ENCODE data around the gene TTC1.

TTC1 gene

GRCh38 chr5:160084144-160084543 is 75.2 kb downstream of the TTC1 start:
- Histone ChIP-seq H3K36me3 (replicated peaks; ENCODE audit: low read depth, low read length) (no peaks in the 10 kb centered on the region), H3K27me3 (ENCODE audit: low read depth, low read length) (no peaks in the 10 kb centered on the region), H3K9ac (ENCODE audit: low read length) (no peak overlapping the region), H3K9me3 (ENCODE audit: insufficient read depth, low read length) (no peaks in the 10 kb centered on the region), H3K4me2 (ENCODE audit: low read length) (no peak overlapping the region), H3K27ac (ENCODE audit: low read length) (no peak overlapping the region), H3K79me2 (ENCODE audit: low read length) (no peaks in the 10 kb centered on the region), H3K4me3 (ENCODE audit: low read length) (no peak overlapping the region), H4K20me1 (ENCODE audit: insufficient read depth, low read length) (no peaks in the 10 kb centered on the region), H3K4me1 (ENCODE audit: low read length) (peaks cover 12% of the 10 kb centered on the region), H2AFZ (ENCODE audit: low read depth, low read length) (no peak overlapping the region)
- TF ChIP-seq EZH2phosphoT487 (IDR thresholded peaks at IDR 0.05; ENCODE audit: low read depth), result no peak
- TF ChIP-seq, protein P1, sequence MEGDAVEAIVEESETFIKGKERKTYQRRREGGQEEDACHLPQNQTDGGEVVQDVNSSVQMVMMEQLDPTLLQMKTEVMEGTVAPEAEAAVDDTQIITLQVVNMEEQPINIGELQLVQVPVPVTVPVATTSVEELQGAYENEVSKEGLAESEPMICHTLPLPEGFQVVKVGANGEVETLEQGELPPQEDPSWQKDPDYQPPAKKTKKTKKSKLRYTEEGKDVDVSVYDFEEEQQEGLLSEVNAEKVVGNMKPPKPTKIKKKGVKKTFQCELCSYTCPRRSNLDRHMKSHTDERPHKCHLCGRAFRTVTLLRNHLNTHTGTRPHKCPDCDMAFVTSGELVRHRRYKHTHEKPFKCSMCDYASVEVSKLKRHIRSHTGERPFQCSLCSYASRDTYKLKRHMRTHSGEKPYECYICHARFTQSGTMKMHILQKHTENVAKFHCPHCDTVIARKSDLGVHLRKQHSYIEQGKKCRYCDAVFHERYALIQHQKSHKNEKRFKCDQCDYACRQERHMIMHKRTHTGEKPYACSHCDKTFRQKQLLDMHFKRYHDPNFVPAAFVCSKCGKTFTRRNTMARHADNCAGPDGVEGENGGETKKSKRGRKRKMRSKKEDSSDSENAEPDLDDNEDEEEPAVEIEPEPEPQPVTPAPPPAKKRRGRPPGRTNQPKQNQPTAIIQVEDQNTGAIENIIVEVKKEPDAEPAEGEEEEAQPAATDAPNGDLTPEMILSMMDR (IDR thresholded peaks at IDR 0.05; ENCODE audit: low read depth, low read length), result no peak

- Histone ChIP-seq H3K27ac (ENCODE audit: low read length) (no peak overlapping the region), H3K36me3 (replicated peaks; ENCODE audit: low read depth, low read length) (peaks cover 5% of the 10 kb centered on the region), H3K4me2 (ENCODE audit: low read length) (no peak overlapping the region), H3K79me2 (ENCODE audit: low read length) (no peaks in the 10 kb centered on the region), H3K4me3 (ENCODE audit: low read length) (no peak overlapping the region), H3K9me3 (ENCODE audit: insufficient read depth, low read length) (no peaks in the 10 kb centered on the region), H3K9ac (ENCODE audit: low read length) (no peak overlapping the region), H3K4me1 (ENCODE audit: low read length) (peaks cover 15% of the 10 kb centered on the region), H2AFZ (ENCODE audit: low read depth, low read length) (no peak overlapping the region), H4K20me1 (ENCODE audit: insufficient read depth, low read length) (no peaks in the 10 kb centered on the region), H3K27me3 (ENCODE audit: low read depth, low read length) (no peaks in the 10 kb centered on the region)
- TF ChIP-seq EZH2phosphoT487 (IDR thresholded peaks at IDR 0.05; ENCODE audit: low read depth), result no peak
- TF ChIP-seq, protein P1 (IDR thresholded peaks at IDR 0.05; ENCODE audit: low read depth, low read length), result no peak
Observed at GRCh38 chr5:160087199-160087598, 78.3 kb downstream of the TTC1 start.

GRCh38 chr5:160088805-160089204 is 79.9 kb downstream of the TTC1 start:
- Histone ChIP-seq H2AFZ (ENCODE audit: low read depth, low read length) (no peak overlapping the region), H3K4me3 (ENCODE audit: low read length) (no peak overlapping the region), H4K20me1 (ENCODE audit: insufficient read depth, low read length) (peaks cover 9% of the 10 kb centered on the region; the same call in 1 of the 2 replicates), H3K27ac (ENCODE audit: low read length) (no peak overlapping the region), H3K79me2 (ENCODE audit: low read length) (no peaks in the 10 kb centered on the region), H3K9me3 (ENCODE audit: insufficient read depth, low read length) (no peaks in the 10 kb centered on the region), H3K9ac (ENCODE audit: low read length) (no peak overlapping the region), H3K36me3 (replicated peaks; ENCODE audit: low read depth, low read length) (peaks cover 18% of the 10 kb centered on the region), H3K27me3 (ENCODE audit: low read depth, low read length) (no peaks in the 10 kb centered on the region), H3K4me2 (ENCODE audit: low read length) (no peak overlapping the region), H3K4me1 (ENCODE audit: low read length) (peaks cover 31% of the 10 kb centered on the region)
- TF ChIP-seq, protein P1 (IDR thresholded peaks at IDR 0.05; ENCODE audit: low read depth, low read length), result no peak
- TF ChIP-seq EZH2phosphoT487 (IDR thresholded peaks at IDR 0.05; ENCODE audit: low read depth), result no peak

GRCh38 chr5:160089531-160089930 is 80.6 kb downstream of the TTC1 start:
- no peaks in the 10 kb centered on the region for H3K27me3 ChIP-seq (ENCODE audit: low read depth, low read length)
- no peaks in the 10 kb centered on the region for H3K79me2 ChIP-seq (ENCODE audit: low read length)
- no peak overlapping the region for H3K4me3 ChIP-seq (ENCODE audit: low read length)
- peaks cover 38% of the 10 kb centered on the region for H3K4me1 ChIP-seq (ENCODE audit: low read length)
- no peak overlapping the region for H2AFZ ChIP-seq (ENCODE audit: low read depth, low read length)
- no peak overlapping the region for H3K4me2 ChIP-seq (ENCODE audit: low read length)
- no peak for TF ChIP-seq EZH2phosphoT487 (IDR thresholded peaks at IDR 0.05; ENCODE audit: low read depth)
- TF ChIP-seq, protein P1 (IDR thresholded peaks at IDR 0.05; ENCODE audit: low read depth, low read length), result no peak
- H4K20me1 ChIP-seq (ENCODE audit: insufficient read depth, low read length), result peaks cover 13% of the 10 kb centered on the region
- H3K36me3 ChIP-seq (replicated peaks; ENCODE audit: low read depth, low read length), result peaks cover 18% of the 10 kb centered on the region
- H3K9ac ChIP-seq (ENCODE audit: low read length), result no peak overlapping the region
- H3K27ac ChIP-seq (ENCODE audit: low read length), result no peak overlapping the region
- no peaks in the 10 kb centered on the region for H3K9me3 ChIP-seq (ENCODE audit: insufficient read depth, low read length)
